SK-N-SH treated with all-trans-retinoic acid at 6 μM for 48 hours (cell line): ENCODE data around the gene AJUBA.

ENCODE experiments used
- ATAC-seq: fragments of 200-7000 bp; cut with Tn5 transposase; 3 replicates; pipeline ENCODE4 v1.9.1; 2020; ENCODE audit warnings: mild to moderate bottlenecking, moderate library complexity
- ARNTL ChIP-seq: fragments of 450-650 bp; formaldehyde crosslinking; IDR thresholded peaks from 2 replicates; pipeline ENCODE4 v1.5.0; 2020; ENCODE audit warnings: low read depth, mild to moderate bottlenecking, moderate library complexity, borderline replicate concordance
- CSDC2 ChIP-seq: fragments of 250-450 bp; sonication (Bioruptor Pico); IDR thresholded peaks from 2 replicates; pipeline ENCODE4 v1.5.0; 2020; ENCODE audit warnings: mild to moderate bottlenecking, moderate library complexity
- ESRRG ChIP-seq: fragments of 250-450 bp; sonication (Bioruptor Pico); IDR thresholded peaks from 2 replicates; pipeline ENCODE4 v1.6.1; 2021; ENCODE audit warnings: mild to moderate bottlenecking
- GLIS3 ChIP-seq: fragments of 250-450 bp; sonication (Bioruptor Pico); IDR thresholded peaks from 2 replicates; pipeline ENCODE4 v1.5.0; 2020; ENCODE audit warnings: mild to moderate bottlenecking, moderate library complexity
- ISL1 ChIP-seq: fragments of 250-450 bp; sonication (Bioruptor Pico); IDR thresholded peaks from 2 replicates; pipeline ENCODE4 v2.1.2; 2022; ENCODE audit warnings: mild to moderate bottlenecking, moderate library complexity
- OSR1 ChIP-seq: fragments of 250-450 bp; sonication (Bioruptor Pico); IDR thresholded peaks from 2 replicates; pipeline ENCODE4 v1.8.0; 2022; ENCODE audit warnings: moderate library complexity, mild to moderate bottlenecking, inconsistent platforms
- RARB ChIP-seq: fragments of 250-450 bp; sonication (Bioruptor Pico); IDR thresholded peaks from 2 replicates; pipeline ENCODE4 v1.8.0; 2021; ENCODE audit warnings: mild to moderate bottlenecking, moderate library complexity
- SNAI2 ChIP-seq: fragments of 250-450 bp; sonication (Bioruptor Pico); IDR thresholded peaks from 2 replicates; pipeline ENCODE4 v1.5.0; 2020; ENCODE audit warnings: mild to moderate bottlenecking, moderate library complexity
- TCF4 ChIP-seq: fragments of 250-450 bp; sonication (Bioruptor Pico); IDR thresholded peaks from 2 replicates; pipeline ENCODE4 v1.8.0; 2021; ENCODE audit warnings: mild to moderate bottlenecking, moderate library complexity, borderline replicate concordance
- TOX ChIP-seq: fragments of 250-450 bp; sonication (Bioruptor Pico); IDR thresholded peaks from 2 replicates; pipeline ENCODE4 v1.8.0; 2021; ENCODE audit warnings: mild to moderate bottlenecking, moderate library complexity, borderline replicate concordance
- ZC3H10 ChIP-seq: fragments of 250-450 bp; sonication (Bioruptor Pico); IDR thresholded peaks from 2 replicates; pipeline ENCODE4 v1.5.1; 2021; ENCODE audit warnings: mild to moderate bottlenecking, moderate library complexity
- ZFP3 ChIP-seq: fragments of 250-450 bp; sonication (Bioruptor Pico); IDR thresholded peaks from 2 replicates; pipeline ENCODE4 v1.5.0; 2020; ENCODE audit warnings: mild to moderate bottlenecking, moderate library complexity
- ZFP30 ChIP-seq: fragments of 450-650 bp; formaldehyde crosslinking; IDR thresholded peaks from 2 replicates; pipeline ENCODE4 v1.5.0; 2022; ENCODE audit warnings: mild to moderate bottlenecking, moderate library complexity
- ZNF565 ChIP-seq: fragments of 450-650 bp; formaldehyde crosslinking; conservative IDR thresholded peaks from 2 replicates; pipeline ENCODE4 v1.5.0; 2020; ENCODE audit warnings: low read depth, mild to moderate bottlenecking, moderate library complexity
- ZNF70 ChIP-seq: fragments of 450-650 bp; formaldehyde crosslinking; IDR thresholded peaks from 2 replicates; pipeline ENCODE4 v1.5.0; 2020; ENCODE audit warnings: mild to moderate bottlenecking, moderate library complexity
- ZNF8 ChIP-seq: fragments of 450-650 bp; formaldehyde crosslinking; IDR thresholded peaks from 2 replicates; pipeline ENCODE4 v1.5.0; 2020; ENCODE audit warnings: mild to moderate bottlenecking, moderate library complexity
- TF ChIP-seq, protein P1 (sequence below): fragments of 250-450 bp; sonication (Bioruptor Pico); IDR thresholded peaks from 2 replicates; pipeline ENCODE4 v1.5.1; 2021; ENCODE audit warnings: mild to moderate bottlenecking, moderate library complexity
- TF ChIP-seq, protein P2 (sequence below): fragments of 250-450 bp; sonication (Bioruptor Pico); IDR thresholded peaks from 2 replicates; pipeline ENCODE4 v1.8.0; 2020; ENCODE audit warnings: mild to moderate bottlenecking, moderate library complexity, borderline replicate concordance
- TF ChIP-seq, protein P3 (sequence below): fragments of 250-450 bp; sonication (Bioruptor Pico); IDR thresholded peaks from 2 replicates; pipeline ENCODE4 v1.5.1; 2020; ENCODE audit warnings: low read depth, mild to moderate bottlenecking, moderate library complexity
- TF ChIP-seq, protein P4 (sequence below): fragments of 250-450 bp; sonication (Bioruptor Pico); IDR thresholded peaks from 2 replicates; pipeline ENCODE4 v1.5.0; 2020; ENCODE audit warnings: mild to moderate bottlenecking, moderate library complexity
- TF ChIP-seq, protein P5 (sequence below): fragments of 250-450 bp; sonication (Bioruptor Pico); IDR thresholded peaks from 2 replicates; pipeline ENCODE4 v1.8.0; 2021; ENCODE audit warnings: low read depth, mild to moderate bottlenecking, moderate library complexity, borderline replicate concordance

The AJUBA gene

DNA sequence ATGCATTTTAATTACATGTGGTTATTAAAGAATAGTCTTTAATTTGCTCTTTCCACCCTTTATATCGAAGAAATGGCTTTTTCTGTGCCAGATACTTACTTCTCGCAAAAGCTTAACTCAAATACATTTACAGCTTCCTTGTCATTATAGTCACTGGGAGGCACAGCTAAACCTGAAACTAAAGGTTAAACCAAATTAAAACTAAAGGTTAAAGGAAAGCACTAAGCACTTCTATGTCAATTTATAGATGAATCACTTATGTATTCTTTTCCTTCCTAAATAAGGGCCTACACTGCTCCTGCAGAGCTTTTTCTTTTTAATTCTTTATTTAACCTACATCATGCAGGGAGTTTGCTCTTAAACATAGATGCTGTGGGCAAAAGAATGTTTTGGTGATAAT lies 18.5 kb upstream of the AJUBA start:
- ATAC-seq, result no peak
- no peak for TF ChIP-seq ESRRG
- TF ChIP-seq ISL1 (CRISPR knock-in tag), result no peak
- no peak for TF ChIP-seq TCF4 (CRISPR knock-in tag)
- TF ChIP-seq, protein P1, sequence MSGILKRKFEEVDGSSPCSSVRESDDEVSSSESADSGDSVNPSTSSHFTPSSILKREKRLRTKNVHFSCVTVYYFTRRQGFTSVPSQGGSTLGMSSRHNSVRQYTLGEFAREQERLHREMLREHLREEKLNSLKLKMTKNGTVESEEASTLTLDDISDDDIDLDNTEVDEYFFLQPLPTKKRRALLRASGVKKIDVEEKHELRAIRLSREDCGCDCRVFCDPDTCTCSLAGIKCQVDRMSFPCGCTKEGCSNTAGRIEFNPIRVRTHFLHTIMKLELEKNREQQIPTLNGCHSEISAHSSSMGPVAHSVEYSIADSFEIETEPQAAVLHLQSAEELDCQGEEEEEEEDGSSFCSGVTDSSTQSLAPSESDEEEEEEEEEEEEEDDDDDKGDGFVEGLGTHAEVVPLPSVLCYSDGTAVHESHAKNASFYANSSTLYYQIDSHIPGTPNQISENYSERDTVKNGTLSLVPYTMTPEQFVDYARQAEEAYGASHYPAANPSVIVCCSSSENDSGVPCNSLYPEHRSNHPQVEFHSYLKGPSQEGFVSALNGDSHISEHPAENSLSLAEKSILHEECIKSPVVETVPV (CRISPR knock-in tag), result no peak
- TF ChIP-seq, protein P2, sequence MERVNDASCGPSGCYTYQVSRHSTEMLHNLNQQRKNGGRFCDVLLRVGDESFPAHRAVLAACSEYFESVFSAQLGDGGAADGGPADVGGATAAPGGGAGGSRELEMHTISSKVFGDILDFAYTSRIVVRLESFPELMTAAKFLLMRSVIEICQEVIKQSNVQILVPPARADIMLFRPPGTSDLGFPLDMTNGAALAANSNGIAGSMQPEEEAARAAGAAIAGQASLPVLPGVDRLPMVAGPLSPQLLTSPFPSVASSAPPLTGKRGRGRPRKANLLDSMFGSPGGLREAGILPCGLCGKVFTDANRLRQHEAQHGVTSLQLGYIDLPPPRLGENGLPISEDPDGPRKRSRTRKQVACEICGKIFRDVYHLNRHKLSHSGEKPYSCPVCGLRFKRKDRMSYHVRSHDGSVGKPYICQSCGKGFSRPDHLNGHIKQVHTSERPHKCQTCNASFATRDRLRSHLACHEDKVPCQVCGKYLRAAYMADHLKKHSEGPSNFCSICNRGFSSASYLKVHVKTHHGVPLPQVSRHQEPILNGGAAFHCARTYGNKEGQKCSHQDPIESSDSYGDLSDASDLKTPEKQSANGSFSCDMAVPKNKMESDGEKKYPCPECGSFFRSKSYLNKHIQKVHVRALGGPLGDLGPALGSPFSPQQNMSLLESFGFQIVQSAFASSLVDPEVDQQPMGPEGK (CRISPR knock-in tag), result no peak
- TF ChIP-seq, protein P3, sequence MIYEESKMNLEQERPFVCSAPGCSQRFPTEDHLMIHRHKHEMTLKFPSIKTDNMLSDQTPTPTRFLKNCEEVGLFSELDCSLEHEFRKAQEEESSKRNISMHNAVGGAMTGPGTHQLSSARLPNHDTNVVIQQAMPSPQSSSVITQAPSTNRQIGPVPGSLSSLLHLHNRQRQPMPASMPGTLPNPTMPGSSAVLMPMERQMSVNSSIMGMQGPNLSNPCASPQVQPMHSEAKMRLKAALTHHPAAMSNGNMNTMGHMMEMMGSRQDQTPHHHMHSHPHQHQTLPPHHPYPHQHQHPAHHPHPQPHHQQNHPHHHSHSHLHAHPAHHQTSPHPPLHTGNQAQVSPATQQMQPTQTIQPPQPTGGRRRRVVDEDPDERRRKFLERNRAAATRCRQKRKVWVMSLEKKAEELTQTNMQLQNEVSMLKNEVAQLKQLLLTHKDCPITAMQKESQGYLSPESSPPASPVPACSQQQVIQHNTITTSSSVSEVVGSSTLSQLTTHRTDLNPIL (CRISPR knock-in tag), result no peak
- TF ChIP-seq ZNF565, result no peak
- no peak for TF ChIP-seq RARB
- TF ChIP-seq OSR1 (CRISPR knock-in tag), result no peak
- TF ChIP-seq SNAI2 (CRISPR knock-in tag), result no peak
- TF ChIP-seq GLIS3 (CRISPR knock-in tag), result no peak
- no peak for TF ChIP-seq CSDC2
- no peak for TF ChIP-seq ARNTL (CRISPR knock-in tag)

DNA sequence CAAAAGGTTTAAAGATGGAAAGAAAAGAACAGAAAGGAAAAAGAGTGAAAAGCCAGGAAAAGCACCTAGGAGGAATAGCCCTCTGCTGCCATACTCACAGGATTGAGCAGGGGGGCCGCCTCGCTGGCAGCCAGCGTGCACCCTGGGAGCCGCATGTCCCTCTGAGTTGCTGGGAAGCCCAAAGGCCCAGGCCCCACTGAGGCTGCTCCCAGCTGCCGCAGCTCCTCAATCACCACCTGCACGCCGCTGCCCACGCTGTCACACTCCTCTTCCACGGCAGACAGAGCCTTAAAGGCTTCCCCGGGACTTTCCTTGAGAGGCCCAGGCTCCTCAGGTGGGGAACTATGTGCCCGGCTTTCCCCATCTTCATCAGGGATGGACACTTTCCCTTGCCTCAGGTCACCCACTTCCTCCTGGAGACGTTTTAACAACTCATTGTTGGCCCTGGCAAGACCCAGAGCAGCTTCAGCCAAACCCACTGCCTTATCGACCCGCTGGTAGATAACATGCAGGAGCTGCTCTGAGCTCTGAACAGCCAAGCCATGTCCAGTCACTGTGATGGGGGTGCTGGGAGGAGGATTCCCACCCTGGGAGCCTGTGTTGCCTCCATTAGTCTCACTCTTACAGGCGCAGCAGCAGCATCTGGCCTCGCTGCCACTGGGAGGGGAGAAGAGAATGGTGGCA lies 16.1 kb upstream of the AJUBA start:
- TF ChIP-seq ARNTL (CRISPR knock-in tag) (no peak), ZNF565 (no peak), ZNF70 (no peak), RARB (no peak), ZC3H10 (CRISPR knock-in tag) (no peak), OSR1 (CRISPR knock-in tag) (no peak), ISL1 (CRISPR knock-in tag) (no peak), ZNF8 (no peak), TCF4 (CRISPR knock-in tag) (no peak), TOX (CRISPR knock-in tag) (no peak), GLIS3 (CRISPR knock-in tag) (no peak), ZFP30 (no peak), ZFP3 (CRISPR knock-in tag) (no peak), SNAI2 (CRISPR knock-in tag) (no peak)
- TF ChIP-seq, protein P4, sequence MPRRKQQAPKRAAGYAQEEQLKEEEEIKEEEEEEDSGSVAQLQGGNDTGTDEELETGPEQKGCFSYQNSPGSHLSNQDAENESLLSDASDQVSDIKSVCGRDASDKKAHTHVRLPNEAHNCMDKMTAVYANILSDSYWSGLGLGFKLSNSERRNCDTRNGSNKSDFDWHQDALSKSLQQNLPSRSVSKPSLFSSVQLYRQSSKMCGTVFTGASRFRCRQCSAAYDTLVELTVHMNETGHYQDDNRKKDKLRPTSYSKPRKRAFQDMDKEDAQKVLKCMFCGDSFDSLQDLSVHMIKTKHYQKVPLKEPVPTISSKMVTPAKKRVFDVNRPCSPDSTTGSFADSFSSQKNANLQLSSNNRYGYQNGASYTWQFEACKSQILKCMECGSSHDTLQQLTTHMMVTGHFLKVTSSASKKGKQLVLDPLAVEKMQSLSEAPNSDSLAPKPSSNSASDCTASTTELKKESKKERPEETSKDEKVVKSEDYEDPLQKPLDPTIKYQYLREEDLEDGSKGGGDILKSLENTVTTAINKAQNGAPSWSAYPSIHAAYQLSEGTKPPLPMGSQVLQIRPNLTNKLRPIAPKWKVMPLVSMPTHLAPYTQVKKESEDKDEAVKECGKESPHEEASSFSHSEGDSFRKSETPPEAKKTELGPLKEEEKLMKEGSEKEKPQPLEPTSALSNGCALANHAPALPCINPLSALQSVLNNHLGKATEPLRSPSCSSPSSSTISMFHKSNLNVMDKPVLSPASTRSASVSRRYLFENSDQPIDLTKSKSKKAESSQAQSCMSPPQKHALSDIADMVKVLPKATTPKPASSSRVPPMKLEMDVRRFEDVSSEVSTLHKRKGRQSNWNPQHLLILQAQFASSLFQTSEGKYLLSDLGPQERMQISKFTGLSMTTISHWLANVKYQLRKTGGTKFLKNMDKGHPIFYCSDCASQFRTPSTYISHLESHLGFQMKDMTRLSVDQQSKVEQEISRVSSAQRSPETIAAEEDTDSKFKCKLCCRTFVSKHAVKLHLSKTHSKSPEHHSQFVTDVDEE (CRISPR knock-in tag), result no peak
- TF ChIP-seq, protein P1 (CRISPR knock-in tag), result no peak
- TF ChIP-seq, protein P2 (CRISPR knock-in tag), result no peak
- TF ChIP-seq, protein P5, sequence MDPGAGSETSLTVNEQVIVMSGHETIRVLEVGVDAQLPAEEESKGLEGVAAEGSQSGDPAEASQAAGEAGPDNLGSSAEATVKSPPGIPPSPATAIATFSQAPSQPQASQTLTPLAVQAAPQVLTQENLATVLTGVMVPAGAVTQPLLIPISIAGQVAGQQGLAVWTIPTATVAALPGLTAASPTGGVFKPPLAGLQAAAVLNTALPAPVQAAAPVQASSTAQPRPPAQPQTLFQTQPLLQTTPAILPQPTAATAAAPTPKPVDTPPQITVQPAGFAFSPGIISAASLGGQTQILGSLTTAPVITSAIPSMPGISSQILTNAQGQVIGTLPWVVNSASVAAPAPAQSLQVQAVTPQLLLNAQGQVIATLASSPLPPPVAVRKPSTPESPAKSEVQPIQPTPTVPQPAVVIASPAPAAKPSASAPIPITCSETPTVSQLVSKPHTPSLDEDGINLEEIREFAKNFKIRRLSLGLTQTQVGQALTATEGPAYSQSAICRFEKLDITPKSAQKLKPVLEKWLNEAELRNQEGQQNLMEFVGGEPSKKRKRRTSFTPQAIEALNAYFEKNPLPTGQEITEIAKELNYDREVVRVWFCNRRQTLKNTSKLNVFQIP (CRISPR knock-in tag), result no peak
- no peak for ATAC-seq
